WTC11 (cell line): ENCODE measurements around the gene CLDN6. TPM values are rescaled to one million over a fixed set of nuclear protein-coding genes. Genes with fewer than 3 reads are reported as not detected.
A peak's percentile ranks its signal among the peaks of the same experiment; 100 is the strongest.

Source experiments
- ARID4B ChIP-seq: sonication (generic); formaldehyde crosslinking; IDR thresholded peaks from 2 replicates; pipeline ENCODE4 v1.8.0; 2023; ENCODE audit warnings: missing genetic modification reagents, mild to moderate bottlenecking, borderline replicate concordance
- ATF3 ChIP-seq: sonication (generic); formaldehyde crosslinking; conservative IDR thresholded peaks from 2 replicates; pipeline ENCODE4 v1.8.1; 2022; ENCODE audit warnings: mild to moderate bottlenecking, missing genetic modification reagents
- ELF4 ChIP-seq: sonication (generic); formaldehyde crosslinking; IDR thresholded peaks from 2 replicates; pipeline ENCODE4 v1.8.1; 2022; ENCODE audit warnings: low read depth, mild to moderate bottlenecking, moderate library complexity, missing genetic modification reagents
- ESRRA ChIP-seq: sonication (generic); formaldehyde crosslinking; IDR thresholded peaks from 2 replicates; pipeline ENCODE4 v1.8.1; 2022; ENCODE audit warnings: mild to moderate bottlenecking, missing genetic modification reagents, borderline replicate concordance
- ETV6 ChIP-seq: sonication (generic); formaldehyde crosslinking; IDR thresholded peaks from 2 replicates; pipeline ENCODE4 v1.8.1; 2022; ENCODE audit warnings: mild to moderate bottlenecking, missing genetic modification reagents
- FOXK1 ChIP-seq: sonication (generic); formaldehyde crosslinking; IDR thresholded peaks from 2 replicates; pipeline ENCODE4 v1.8.0; 2022; ENCODE audit warnings: mild to moderate bottlenecking, moderate library complexity, missing genetic modification reagents
- FOXP1 ChIP-seq: sonication (generic); formaldehyde crosslinking; IDR thresholded peaks from 2 replicates; pipeline ENCODE4 v1.8.0; 2022; ENCODE audit warnings: missing genetic modification reagents, mild to moderate bottlenecking, moderate library complexity, borderline replicate concordance
- FOXP4 ChIP-seq: sonication (generic); formaldehyde crosslinking; IDR thresholded peaks from 2 replicates; pipeline ENCODE4 v1.8.0; 2022; ENCODE audit warnings: mild to moderate bottlenecking, missing genetic modification reagents
- JAZF1 ChIP-seq: fragments of 250-450 bp; sonication (Bioruptor Pico); IDR thresholded peaks from 2 replicates; pipeline ENCODE4 v1.9.0; 2021; ENCODE audit warnings: moderate library complexity, mild to moderate bottlenecking, inconsistent platforms
- NFE2L1 ChIP-seq: sonication (generic); formaldehyde crosslinking; IDR thresholded peaks from 2 replicates; pipeline ENCODE4 v1.8.1; 2023; ENCODE audit warnings: missing genetic modification reagents
- NFYB ChIP-seq: sonication (generic); formaldehyde crosslinking; conservative IDR thresholded peaks from 2 replicates; pipeline ENCODE4 v1.8.0; 2022; ENCODE audit warnings: low read depth, missing genetic modification reagents
- NR3C1 ChIP-seq: sonication (generic); formaldehyde crosslinking; conservative IDR thresholded peaks from 2 replicates; pipeline ENCODE4 v1.8.1; 2023; ENCODE audit warnings: low read depth, mild to moderate bottlenecking, missing genetic modification reagents
- PREB ChIP-seq: sonication (generic); formaldehyde crosslinking; IDR thresholded peaks from 2 replicates; pipeline ENCODE4 v1.8.1; 2022; ENCODE audit warnings: mild to moderate bottlenecking, missing genetic modification reagents, moderate library complexity, borderline replicate concordance
- PRRX2 ChIP-seq: fragments of 250-450 bp; sonication (Bioruptor Pico); IDR thresholded peaks from 2 replicates; pipeline ENCODE4 v1.8.0; 2021; ENCODE audit warnings: mild to moderate bottlenecking
- RELA ChIP-seq: sonication (generic); formaldehyde crosslinking; IDR thresholded peaks from 2 replicates; pipeline ENCODE4 v1.8.1; 2022; ENCODE audit warnings: missing genetic modification reagents, mild to moderate bottlenecking, borderline replicate concordance
- SMAD3 ChIP-seq: sonication (generic); formaldehyde crosslinking; IDR thresholded peaks from 2 replicates; pipeline ENCODE4 v1.8.0; 2022; ENCODE audit warnings: missing genetic modification reagents, mild to moderate bottlenecking, borderline replicate concordance
- SMAD4 ChIP-seq: sonication (generic); formaldehyde crosslinking; IDR thresholded peaks from 2 replicates; pipeline ENCODE4 v1.8.0; 2022; ENCODE audit warnings: mild to moderate bottlenecking, missing genetic modification reagents
- STAT6 ChIP-seq: sonication (generic); formaldehyde crosslinking; conservative IDR thresholded peaks from 2 replicates; pipeline ENCODE4 v1.8.1; 2023; ENCODE audit warnings: mild to moderate bottlenecking, low read depth, missing genetic modification reagents, moderate library complexity
- TEAD1 ChIP-seq: sonication (generic); formaldehyde crosslinking; IDR thresholded peaks from 2 replicates; pipeline ENCODE4 v1.8.0; 2022; ENCODE audit warnings: mild to moderate bottlenecking, missing genetic modification reagents
- TEAD4 ChIP-seq: sonication (generic); formaldehyde crosslinking; IDR thresholded peaks from 2 replicates; pipeline ENCODE4 v1.8.0; 2022; ENCODE audit warnings: mild to moderate bottlenecking, missing genetic modification reagents
- USF2 ChIP-seq: sonication (generic); formaldehyde crosslinking; IDR thresholded peaks from 2 replicates; pipeline ENCODE4 v1.8.1; 2023; ENCODE audit warnings: mild to moderate bottlenecking, missing genetic modification reagents, moderate library complexity
- ZMAT4 ChIP-seq: fragments of 250-450 bp; sonication (Bioruptor Pico); IDR thresholded peaks from 2 replicates; pipeline ENCODE4 v1.9.0; 2021; ENCODE audit warnings: mild to moderate bottlenecking
- ZNF138 ChIP-seq: sonication (generic); formaldehyde crosslinking; conservative IDR thresholded peaks from 2 replicates; pipeline ENCODE4 v1.8.1; 2022; ENCODE audit warnings: mild to moderate bottlenecking, moderate library complexity, missing genetic modification reagents
- ZNF219 ChIP-seq: sonication (generic); formaldehyde crosslinking; IDR thresholded peaks from 2 replicates; pipeline ENCODE4 v1.8.0; 2023; ENCODE audit warnings: missing genetic modification reagents, mild to moderate bottlenecking, borderline replicate concordance
- ZNF263 ChIP-seq: sonication (generic); formaldehyde crosslinking; IDR thresholded peaks from 2 replicates; pipeline ENCODE4 v1.8.1; 2022; ENCODE audit warnings: low read depth, mild to moderate bottlenecking, moderate library complexity, missing genetic modification reagents
- ZNF317 ChIP-seq: sonication (generic); formaldehyde crosslinking; IDR thresholded peaks from 2 replicates; pipeline ENCODE4 v1.8.1; 2023; ENCODE audit warnings: low read depth, mild to moderate bottlenecking, moderate library complexity, missing genetic modification reagents, borderline replicate concordance
- ZNF423 ChIP-seq: fragments of 250-450 bp; sonication (Bioruptor Pico); IDR thresholded peaks from 2 replicates; pipeline ENCODE4 v2.1.2; 2022; ENCODE audit warnings: mild to moderate bottlenecking, moderate library complexity
- total RNA-seq: library from RNA; stranded (reverse); gene quantifications from 3 replicates; pipeline ENCODE4 v1.2.3, GENCODE V29; 2021

Gene CLDN6
- total RNA-seq, 1 experiment from 2014 or later = 746 TPM

- TF ChIP-seq PREB (CRISPR knock-in tag) = no peak
- TF ChIP-seq FOXP4 (CRISPR knock-in tag) = no peak
- TF ChIP-seq PRRX2 = no peak
- no peak for TF ChIP-seq ZNF263
- no peak for TF ChIP-seq ZNF317 (CRISPR knock-in tag)
- no peak for TF ChIP-seq ZNF219 (CRISPR knock-in tag)
- TF ChIP-seq TEAD4 = no peak
- no peak for TF ChIP-seq USF2
- no peak for TF ChIP-seq ZMAT4 (CRISPR knock-in tag)
- 0 out of 2 replicates have a peak, but pooled peaks have one; percentile 29 for TF ChIP-seq ZNF423 (CRISPR knock-in tag)
- no peak for TF ChIP-seq ARID4B (CRISPR knock-in tag)
- no peak for TF ChIP-seq NFE2L1 (CRISPR knock-in tag)
- TF ChIP-seq STAT6 (CRISPR knock-in tag) = no peak
- TF ChIP-seq ETV6 = peak; percentile 53; the same call in 1 of the 2 replicates
- no peak for TF ChIP-seq ELF4 (CRISPR knock-in tag)
- no peak for TF ChIP-seq RELA (CRISPR knock-in tag)
- no peak for TF ChIP-seq SMAD3 (CRISPR knock-in tag)
- TF ChIP-seq ESRRA (CRISPR knock-in tag) = no peak
- peak; percentile 34; the same call in 1 of the 2 replicates for TF ChIP-seq FOXP1 (CRISPR knock-in tag)
- no peak for TF ChIP-seq JAZF1 (CRISPR knock-in tag)
- TF ChIP-seq NFYB (CRISPR knock-in tag) = no peak
- peak; percentile 41; the same call in 1 of the 2 replicates for TF ChIP-seq FOXK1 (CRISPR knock-in tag)
- TF ChIP-seq ATF3 (CRISPR knock-in tag) = no peak
- no peak for TF ChIP-seq SMAD4 (CRISPR knock-in tag)
- peak; percentile 83; the same call in 1 of the 2 replicates for TF ChIP-seq TEAD1 (CRISPR knock-in tag)
- TF ChIP-seq ZNF138 (CRISPR knock-in tag) = no peak
- no peak for TF ChIP-seq NR3C1
Observed at GRCh38 chr16:3009568-3010390, 8.2 kb downstream of the CLDN6 start (continued).
